Measurements from ENCODE around the gene ARPP19. TPM values are rescaled to one million over a fixed set of nuclear protein-coding genes. Genes with fewer than 3 reads are reported as not detected.

Gene ARPP19
- total RNA-seq, 1 experiment from 2014 or later = 163 TPM

GRCh38 chr15:52528564-52529340, 40.1 kb downstream of the ARPP19 start, which contains the start of gene MYO5A:
TSS of gene MYO5A (minus strand) at chr15:52528880. CDS start at chr15:52528806, 74 bp downstream.
- H3K27ac ChIP-seq (ENCODE audit: low read depth, low read length) = peak within 1 kb of the TSS; percentile 76
- H3K4me1 ChIP-seq (ENCODE audit: control insufficient read depth in 1 of 2, insufficient read depth in 2 of 2, low read length in 2 of 2) = peaks cover 2 to 21% of the 10 kb centered on the region in 2 experiments; a peak in 3 of 4 replicates
- H3K4me2 ChIP-seq (ENCODE audit: low read length) = peak within 1 kb of the TSS; percentile 86
- no peaks in the 10 kb centered on the region for H3K9me3 ChIP-seq (ENCODE audit: control insufficient read depth in 1 of 2, insufficient read depth in 1 of 2, low read depth in 1 of 2, low read length in 2 of 2)
- DNase-seq (ENCODE audit: low read depth, low spot score) (peak; percentile 22), ATAC-seq (peak; percentile 94)
- H2AFZ ChIP-seq (ENCODE audit: low read depth, low read length, poor library complexity, severe bottlenecking) = peak within 1 kb of the TSS; percentile 97
- intact Hi-C loops (cut with micrococcal nuclease) = no loop called here
- H3K36me3 ChIP-seq (ENCODE audit: control insufficient read depth in 1 of 2, insufficient read depth in 2 of 2, low read length in 2 of 2) = no peaks in the 10 kb centered on the region
- ChIA-PET POLR2A (no interaction called here), CTCF (no interaction called here), RAD21 (ENCODE audit: low non-redundant PET in 1 of 2, low total read pairs in 2 of 2, uncharacterized antibody in 2 of 2, unreplicated experiment in 2 of 2) (no interaction called here)
- H3K9ac ChIP-seq (ENCODE audit: low read length) = peak within 1 kb of the TSS; percentile 65
- no peaks in the 10 kb centered on the region for H4K20me1 ChIP-seq (ENCODE audit: insufficient read depth)
- no TSS peak for BruUV-seq (replicated peaks)
- peak within 1 kb of the TSS; percentile 77 to 80 for H3K4me3 ChIP-seq (replicated peaks in 1 of 2; ENCODE audit: low read depth in 1 of 2, low read length in 2 of 2)
- H3K27me3 ChIP-seq (ENCODE audit: insufficient read depth, low read length) = no peaks in the 10 kb centered on the region
- 0 out of 2 replicates have a peak, but pooled peaks have one; percentile 58 for TF ChIP-seq SIN3A (IDR thresholded peaks at IDR 0.05; ENCODE audit: low read depth)
- TF ChIP-seq CTCF (IDR thresholded peaks at IDR 0.05 in 2 of 3, conservative IDR thresholded peaks at IDR 0.05 in 1 of 3; ENCODE audit: borderline replicate concordance in 1 of 3, insufficient read depth in 1 of 3, low read depth in 2 of 3, low read length in 2 of 3) = peak in 1 of 3 experiments; percentile 1; a peak in 1 of 6 replicates
- TF ChIP-seq ATF3 (IDR thresholded peaks at IDR 0.05) = no peak
- TF ChIP-seq TCF7L2 (IDR thresholded peaks at IDR 0.05; ENCODE audit: borderline replicate concordance, extremely low read depth, insufficient read depth, insufficient read length) = peak; percentile 8
- TF ChIP-seq ZFX (IDR thresholded peaks at IDR 0.05) = peak; percentile 87
- no peak for TF ChIP-seq CBX3 (IDR thresholded peaks at IDR 0.05; ENCODE audit: low read depth)
- peak; percentile 78 for TF ChIP-seq POLR2AphosphoS5 (IDR thresholded peaks at IDR 0.05; ENCODE audit: low read depth, low read length)
- TF ChIP-seq EGR1 (IDR thresholded peaks at IDR 0.05; ENCODE audit: low read depth) = 0 out of 2 replicates have a peak, but pooled peaks have one; percentile 26
- peak; percentile 35; the same call in 1 of the 2 replicates for TF ChIP-seq RAD21 (IDR thresholded peaks at IDR 0.05; ENCODE audit: low read depth)
- TF ChIP-seq EZH2 (IDR thresholded peaks at IDR 0.05) = no peak
- TF ChIP-seq YY1 (IDR thresholded peaks at IDR 0.05; ENCODE audit: extremely low read depth, insufficient replicate concordance, low read depth, low read length) = peak; percentile 64
- TF ChIP-seq MAX (IDR thresholded peaks at IDR 0.05) = peak; percentile 7
- no peaks in the 10 kb centered on the region; the same call in none of the 2 replicates for H3K79me2 ChIP-seq (ENCODE audit: insufficient read depth, low read length)
- H3K9me2 ChIP-seq (ENCODE audit: insufficient read depth) = no peaks in the 10 kb centered on the region

Data from HCT116 (cell line).